HUES6 (cell line): Measurements from ENCODE around the gene RHOBTB3.

Source experiments
- H3K27ac ChIP-seq: 2 replicates; pipeline ENCODE4 v1.7.0; 2013; ENCODE audit warnings: low read depth, mild to moderate bottlenecking, low read length, inconsistent platforms
- H3K27me3 ChIP-seq: 2 replicates; pipeline ENCODE4 v1.6.1; 2013; ENCODE audit warnings: low read length; ENCODE audit not compliant: control insufficient read depth, insufficient read depth
- H3K36me3 ChIP-seq: 2 replicates; pipeline ENCODE4 v1.6.1; 2013; ENCODE audit warnings: low read length; ENCODE audit not compliant: control insufficient read depth, insufficient read depth
- H3K4me1 ChIP-seq: 2 replicates; pipeline ENCODE4 v1.6.1; 2013; ENCODE audit warnings: low read length; ENCODE audit not compliant: control insufficient read depth, insufficient read depth
- H3K4me3 ChIP-seq: 2 replicates; pipeline ENCODE4 v1.5.1; 2013; ENCODE audit warnings: low read depth, low read length
- H3K9ac ChIP-seq: one replicate; pipeline ENCODE4 v1.6.1; 2013; ENCODE audit warnings: mild to moderate bottlenecking, low read length
- H3K9me3 ChIP-seq: 2 replicates; pipeline ENCODE4 v1.6.1; 2013; ENCODE audit warnings: low read depth, low read length; ENCODE audit not compliant: control insufficient read depth, insufficient read depth

The RHOBTB3 gene

DNA sequence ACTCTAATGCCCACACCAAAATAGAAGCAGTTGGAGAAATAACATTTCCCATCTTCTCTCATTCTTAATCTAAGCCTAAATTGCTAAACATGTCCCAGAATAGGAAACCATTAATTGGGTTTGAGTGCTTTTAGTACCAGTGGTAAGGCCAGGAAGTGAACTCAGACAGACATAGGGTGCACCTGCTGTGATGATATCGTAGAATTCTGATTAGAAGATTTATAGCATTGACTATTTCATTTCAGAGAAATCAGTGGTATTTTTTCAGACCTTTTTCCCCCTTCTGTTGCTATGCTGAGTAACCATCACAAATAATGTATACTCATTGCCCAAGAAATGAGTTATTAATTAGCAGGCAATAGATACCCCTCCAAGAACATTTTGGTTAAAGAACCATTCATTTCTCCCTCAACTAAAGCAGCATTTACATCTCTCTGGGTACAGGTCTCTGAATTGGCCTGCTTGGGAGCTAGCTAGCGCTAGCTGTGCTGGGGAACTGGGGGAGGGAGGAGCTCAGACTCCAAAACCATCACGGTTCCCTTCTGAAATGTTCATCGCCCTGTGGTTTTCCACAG is 84.1 kb downstream of the RHOBTB3 start:
- no peak overlapping the region for H3K27ac ChIP-seq
- no peaks in the 10 kb centered on the region for H3K27me3 ChIP-seq
- H3K4me3 ChIP-seq, result no peak overlapping the region
- H3K4me1 ChIP-seq, result peaks cover 23% of the 10 kb centered on the region
- H3K36me3 ChIP-seq, result peaks cover 17% of the 10 kb centered on the region; the same call in 1 of the 2 replicates
- H3K9me3 ChIP-seq, result no peaks in the 10 kb centered on the region
- H3K9ac ChIP-seq, result no peak overlapping the region

DNA sequence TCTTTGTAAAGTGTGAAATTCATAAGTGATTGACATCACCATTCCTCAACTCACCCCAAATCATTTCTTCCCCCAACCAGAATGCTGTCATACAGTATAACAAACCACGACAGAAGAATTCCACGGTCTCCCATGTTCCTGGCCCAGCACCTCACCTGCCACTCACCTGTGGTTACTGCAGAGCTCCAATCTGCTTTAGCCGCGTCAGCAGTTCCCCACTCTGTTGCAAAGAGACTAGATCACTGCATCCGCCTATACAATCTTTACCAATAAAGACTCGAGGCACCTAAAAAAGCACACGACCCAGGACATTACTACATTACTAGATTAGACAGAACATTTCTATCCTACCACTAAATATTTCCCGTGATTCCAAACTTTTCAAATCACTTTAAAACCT is 85.2 kb downstream of the RHOBTB3 start:
- Histone ChIP-seq H3K4me1 (peaks cover 14% of the 10 kb centered on the region), H3K9me3 (no peaks in the 10 kb centered on the region), H3K36me3 (peaks cover 17% of the 10 kb centered on the region; the same call in 1 of the 2 replicates), H3K4me3 (no peak overlapping the region), H3K27me3 (no peaks in the 10 kb centered on the region), H3K27ac (no peak overlapping the region), H3K9ac (no peak overlapping the region)

DNA sequence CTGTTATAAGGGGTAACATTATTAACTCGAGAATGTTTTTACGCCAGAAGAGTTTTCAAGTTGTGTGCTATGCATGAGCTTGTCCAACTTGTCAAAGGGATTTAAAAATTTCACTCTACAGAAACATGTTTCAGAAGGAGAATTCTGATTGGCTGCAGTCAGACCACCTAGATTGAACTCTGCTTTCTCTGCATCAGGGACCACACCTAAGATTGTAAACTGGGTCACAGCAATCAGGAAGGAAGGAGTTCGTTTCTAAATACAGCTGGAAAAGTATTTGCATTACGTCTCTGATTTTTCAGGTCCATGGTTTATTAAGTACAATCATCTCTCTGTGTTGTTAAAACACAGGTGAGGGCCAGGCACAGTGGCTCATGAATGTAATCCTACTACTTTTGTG is 85.6 kb downstream of the RHOBTB3 start:
- no peaks in the 10 kb centered on the region for H3K27me3 ChIP-seq
- H3K4me3 ChIP-seq, result no peak overlapping the region
- H3K36me3 ChIP-seq, result peaks cover 17% of the 10 kb centered on the region; the same call in 1 of the 2 replicates
- no peak overlapping the region for H3K27ac ChIP-seq
- no peaks in the 10 kb centered on the region for H3K9me3 ChIP-seq
- peaks cover 18% of the 10 kb centered on the region for H3K4me1 ChIP-seq
- no peak overlapping the region for H3K9ac ChIP-seq

DNA sequence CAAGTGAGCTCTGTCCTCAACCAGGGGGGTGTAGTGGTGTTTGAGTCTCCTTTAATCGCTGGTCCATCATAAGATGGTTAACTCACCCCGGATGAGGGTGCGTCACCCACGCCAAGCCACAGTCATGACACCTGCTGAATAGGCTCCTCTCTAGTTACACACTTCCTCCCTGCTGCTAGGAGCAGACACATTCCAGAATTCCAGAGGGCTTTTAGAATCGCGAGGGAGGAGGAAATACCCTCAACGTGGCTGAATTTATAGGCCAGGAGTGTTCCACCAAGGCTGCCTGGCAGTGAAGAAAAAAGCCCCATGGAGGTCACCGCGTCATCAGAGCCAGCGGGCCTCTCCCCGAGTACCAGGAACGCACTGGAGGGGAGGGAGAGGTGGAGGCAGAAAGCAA is 86.3 kb downstream of the RHOBTB3 start:
- Histone ChIP-seq H3K27me3 (no peaks in the 10 kb centered on the region), H3K4me3 (no peak overlapping the region), H3K9me3 (no peaks in the 10 kb centered on the region), H3K27ac (no peak overlapping the region), H3K9ac (no peak overlapping the region), H3K36me3 (peaks cover 17% of the 10 kb centered on the region; the same call in 1 of the 2 replicates), H3K4me1 (peaks cover 18% of the 10 kb centered on the region)

DNA sequence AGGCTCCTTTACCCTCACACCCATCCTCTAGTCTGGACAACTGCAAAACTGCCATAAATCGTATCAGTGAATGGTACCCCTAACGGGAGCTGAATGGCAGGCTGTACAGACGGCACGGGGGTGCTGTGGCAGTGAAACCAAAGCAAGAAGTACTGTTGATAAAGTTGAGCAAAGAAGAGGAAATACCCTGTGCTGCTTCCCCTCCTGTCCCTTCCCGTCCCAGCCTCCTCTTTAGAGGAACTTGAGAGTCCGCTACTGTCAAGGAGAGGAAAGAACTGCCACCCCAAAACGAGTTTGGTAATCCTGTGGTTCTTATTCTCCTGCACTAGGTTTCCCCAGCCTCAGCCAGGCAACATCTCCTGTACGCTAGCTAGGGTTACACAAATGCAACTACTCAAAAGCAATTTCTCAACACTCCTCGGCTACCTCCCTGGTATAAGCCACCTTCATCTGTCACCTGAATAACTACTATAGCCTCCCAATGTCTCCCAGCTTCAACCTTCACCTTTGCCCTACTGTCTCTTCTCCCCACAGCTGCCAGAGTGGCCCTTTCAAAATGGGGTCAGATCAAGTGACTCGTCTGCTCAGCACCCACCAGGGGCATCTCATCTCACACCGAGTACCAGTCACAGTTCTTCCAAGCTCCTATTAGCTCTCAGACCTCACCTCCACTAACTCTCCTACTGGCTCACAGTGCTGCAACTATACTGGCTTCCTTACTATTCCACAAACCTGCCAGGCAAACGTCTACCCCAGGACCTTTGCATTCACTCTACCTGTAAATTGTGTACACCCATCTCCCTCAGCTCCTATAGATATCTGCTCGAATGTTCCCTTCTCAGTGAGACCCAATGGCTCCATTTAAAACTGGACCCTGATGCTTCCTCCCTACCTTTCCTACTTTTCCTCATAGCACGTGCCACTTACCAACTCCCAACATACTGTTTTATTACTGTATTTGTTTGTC is 87.3 kb downstream of the RHOBTB3 start:
- peaks cover 27% of the 10 kb centered on the region for H3K4me1 ChIP-seq
- no peaks in the 10 kb centered on the region for H3K9me3 ChIP-seq
- peak overlapping the region; percentile 6; the same call in 1 of the 2 replicates for H3K4me3 ChIP-seq
- H3K9ac ChIP-seq, result no peak overlapping the region
- no peaks in the 10 kb centered on the region for H3K27me3 ChIP-seq
- peaks cover 17% of the 10 kb centered on the region; the same call in 1 of the 2 replicates for H3K36me3 ChIP-seq
- H3K27ac ChIP-seq, result no peak overlapping the region

DNA sequence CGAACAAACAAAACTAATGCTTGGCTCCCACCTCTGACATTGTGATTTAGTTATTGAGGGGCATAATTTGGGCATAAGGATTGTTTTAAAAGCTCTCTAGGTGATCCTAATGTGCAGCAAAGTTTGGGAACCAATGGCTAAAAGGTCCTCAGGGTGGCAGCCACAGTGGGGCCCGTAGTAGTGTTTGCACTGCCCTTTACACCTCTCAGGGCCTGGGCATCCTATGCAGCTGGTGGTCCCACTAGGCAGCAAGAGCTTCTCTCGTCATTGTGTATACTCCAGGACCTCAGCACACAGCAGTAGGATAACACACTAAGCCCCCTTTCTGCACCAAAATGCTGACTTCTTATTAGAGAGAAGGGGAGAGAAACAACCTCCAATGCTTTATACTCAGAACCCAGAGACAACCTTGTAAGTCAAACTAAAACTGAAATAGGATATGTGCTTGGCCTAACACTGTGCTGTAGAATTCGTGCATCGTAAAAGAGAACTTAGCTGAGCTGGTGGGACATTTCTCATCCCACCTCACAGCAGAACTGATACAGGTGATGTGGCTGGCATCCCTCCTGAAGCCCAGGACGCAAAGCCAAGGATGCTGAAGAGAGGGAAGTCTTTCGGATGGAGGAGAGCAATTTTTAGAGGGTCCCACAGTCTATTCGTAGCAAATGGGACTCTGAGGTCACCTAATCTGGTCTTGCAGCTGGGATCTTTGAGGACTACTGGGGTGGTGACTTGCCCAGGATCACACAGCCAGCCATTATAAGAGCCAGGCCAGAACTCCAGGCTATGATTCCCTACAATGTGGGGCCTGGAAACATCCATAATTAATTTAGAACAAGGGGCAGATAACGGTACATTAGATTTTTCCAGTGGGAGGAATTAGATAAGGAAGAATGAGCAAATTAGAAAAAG is 90.2 kb downstream of the RHOBTB3 start:
- H3K27me3 ChIP-seq, result no peaks in the 10 kb centered on the region
- peaks cover 39% of the 10 kb centered on the region for H3K4me1 ChIP-seq
- H3K9ac ChIP-seq, result peak overlapping the region; percentile 26
- peak overlapping the region; percentile 84 for H3K4me3 ChIP-seq
- no peaks in the 10 kb centered on the region for H3K9me3 ChIP-seq
- 0 out of 2 replicates have a peak, but pooled peaks cover under 1% of the 10 kb centered on the region for H3K36me3 ChIP-seq
- no peak overlapping the region for H3K27ac ChIP-seq

DNA sequence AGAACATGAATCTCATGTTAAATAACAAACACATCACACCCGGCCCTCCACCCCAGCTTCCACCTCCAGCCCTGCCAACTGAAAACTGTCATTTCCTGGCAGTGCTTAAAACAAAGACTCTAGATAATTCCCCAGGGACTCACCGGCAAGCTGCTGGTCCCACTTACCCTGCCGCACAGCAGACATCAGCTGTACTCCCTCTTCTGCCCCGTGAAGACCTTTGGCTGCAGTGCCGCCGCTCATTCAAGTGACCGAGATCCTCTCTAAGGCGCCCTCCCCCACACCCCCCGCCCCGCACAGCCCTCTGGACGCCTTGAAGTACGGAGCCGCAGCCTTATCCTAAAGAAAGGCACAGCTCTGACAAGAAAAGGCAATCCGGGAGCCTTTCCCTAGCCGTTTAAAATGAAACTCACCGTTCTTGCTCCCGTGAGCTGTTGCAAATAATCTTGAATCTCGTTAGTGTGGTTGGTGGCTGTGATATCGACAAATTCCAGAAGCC is 91.0 kb downstream of the RHOBTB3 start:
- no peak overlapping the region for H3K27ac ChIP-seq
- peak overlapping the region; percentile 59 for H3K9ac ChIP-seq
- H3K9me3 ChIP-seq, result no peaks in the 10 kb centered on the region
- H3K4me1 ChIP-seq, result peaks cover 39% of the 10 kb centered on the region
- peak overlapping the region; percentile 84 for H3K4me3 ChIP-seq
- H3K27me3 ChIP-seq, result no peaks in the 10 kb centered on the region
- H3K36me3 ChIP-seq, result no peaks in the 10 kb centered on the region

DNA sequence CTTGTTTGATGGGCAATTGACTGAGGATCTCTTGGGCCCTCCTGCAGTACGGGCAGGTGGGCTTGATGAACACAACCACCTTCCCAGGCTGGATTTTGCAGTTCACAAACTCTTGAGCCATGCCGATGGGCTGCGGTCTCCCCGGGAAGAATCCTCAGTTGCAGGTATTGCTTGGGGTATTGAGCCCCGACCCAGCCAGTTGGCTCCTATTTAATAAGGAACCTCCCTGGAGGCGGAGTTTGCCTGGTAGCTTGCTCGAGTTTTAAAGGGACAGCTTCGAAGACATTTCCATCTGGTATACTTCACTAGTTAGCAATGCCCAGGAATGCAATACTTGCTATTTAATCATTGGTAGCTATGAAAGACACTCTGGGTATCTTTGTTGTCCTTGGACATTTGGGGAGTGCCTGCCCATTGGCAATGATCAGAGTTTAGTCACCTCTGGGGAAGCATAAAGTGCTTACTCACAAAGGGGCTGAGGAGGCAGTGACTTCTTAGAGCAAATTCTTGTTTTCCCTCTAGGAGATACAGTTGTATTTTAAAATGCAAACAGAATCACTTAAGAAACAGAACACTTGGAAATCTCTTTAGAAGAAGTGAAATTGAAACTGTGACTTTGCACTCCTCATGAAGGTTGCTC is 91.5 kb downstream of the RHOBTB3 start, which contains the start of gene GLRX:
GLRX (minus strand) TSS at position 185 of the 640 bp plus-strand sequence; CDS start at position 121, 64 bp downstream.
- Histone ChIP-seq H3K4me1 (peaks cover 33% of the 10 kb centered on the region), H3K36me3 (no peaks in the 10 kb centered on the region), H3K4me3 (peak within 1 kb of the TSS; percentile 84), H3K9me3 (no peaks in the 10 kb centered on the region), H3K9ac (peak within 1 kb of the TSS; percentile 59), H3K27me3 (no peaks in the 10 kb centered on the region), H3K27ac (peak within 1 kb of the TSS; percentile 14; the same call in 1 of the 2 replicates)

DNA sequence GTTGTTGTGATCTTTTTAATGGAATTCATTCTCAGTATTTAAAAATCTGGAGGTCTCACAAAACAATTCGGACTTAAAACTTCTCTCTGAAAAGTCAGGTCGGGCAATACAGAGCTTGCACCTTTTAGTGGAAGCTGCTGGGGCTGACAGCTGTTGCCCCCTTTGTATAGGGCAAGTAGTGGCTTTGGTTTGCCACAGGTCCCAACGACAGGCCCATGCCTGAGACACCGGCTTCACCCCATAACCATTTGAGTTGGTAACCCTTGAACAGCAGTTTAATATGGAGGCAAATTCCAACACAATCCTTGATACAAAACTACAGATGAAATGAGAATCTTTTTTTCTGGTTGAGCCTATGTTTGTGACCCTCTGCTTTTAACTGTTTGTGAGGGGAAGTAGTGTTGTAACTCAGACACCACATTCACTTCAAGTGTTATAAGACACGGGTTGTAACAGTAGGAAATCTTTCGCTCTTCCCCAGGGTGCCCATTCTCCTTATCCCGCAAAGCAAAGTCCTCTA is 92.1 kb downstream of the RHOBTB3 start:
- H3K9me3 ChIP-seq, result no peaks in the 10 kb centered on the region
- H3K4me3 ChIP-seq, result peak overlapping the region; percentile 84; the same call in 1 of the 2 replicates
- peak overlapping the region; percentile 14; the same call in 1 of the 2 replicates for H3K27ac ChIP-seq
- H3K27me3 ChIP-seq, result no peaks in the 10 kb centered on the region
- H3K36me3 ChIP-seq, result no peaks in the 10 kb centered on the region
- peaks cover 27% of the 10 kb centered on the region for H3K4me1 ChIP-seq
- H3K9ac ChIP-seq, result peak overlapping the region; percentile 9
